ENCODE measurements around the gene SPRY2.

SPRY2 gene

DNA sequence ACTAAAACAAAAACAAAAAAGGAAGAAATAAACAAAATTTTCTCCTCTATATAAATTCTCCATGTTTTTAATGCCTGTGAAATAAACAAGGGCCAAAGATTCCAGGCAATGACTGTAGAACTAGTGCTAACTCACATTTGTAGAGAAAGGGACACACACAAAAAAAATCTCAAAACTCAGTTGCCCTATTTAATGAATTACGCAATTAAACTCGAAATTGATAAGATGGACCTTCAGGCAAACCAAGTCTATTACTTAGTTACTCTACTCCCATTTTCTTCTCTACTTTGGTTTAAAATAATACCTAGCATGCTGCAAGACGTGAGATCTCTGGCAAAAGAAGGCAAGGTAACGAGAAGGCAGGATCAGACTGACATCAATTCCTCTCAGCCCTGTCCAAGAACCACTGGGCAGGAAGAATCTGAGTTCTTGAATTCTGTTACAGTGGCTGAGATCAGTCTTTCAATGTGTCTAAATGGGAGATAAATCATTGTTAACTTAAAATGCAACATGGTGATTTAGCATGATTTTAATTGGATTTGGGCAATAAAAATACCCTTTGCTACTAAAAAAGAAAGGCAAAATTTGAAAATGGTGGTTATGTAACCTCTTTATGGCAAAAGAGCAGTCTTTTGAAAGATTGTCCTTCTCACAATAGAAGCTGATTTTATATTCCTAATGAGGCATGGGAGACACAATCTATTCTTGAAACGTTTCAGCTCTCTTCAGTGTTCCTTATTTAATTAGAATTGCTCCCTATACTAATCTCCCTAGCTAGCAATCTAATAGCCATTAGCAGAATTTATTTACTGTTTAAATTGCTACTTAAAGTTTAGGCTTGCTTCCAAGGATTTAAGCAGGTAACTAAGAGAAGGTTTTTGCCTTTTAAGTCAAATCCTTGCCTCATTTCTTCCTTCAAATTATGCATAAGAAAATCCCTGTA is 25.9 kb downstream of the SPRY2 start:
- no peak overlapping the region for H3K27ac ChIP-seq
- DNase-seq (ENCODE audit: low read depth, low spot score), result no peak

DNA sequence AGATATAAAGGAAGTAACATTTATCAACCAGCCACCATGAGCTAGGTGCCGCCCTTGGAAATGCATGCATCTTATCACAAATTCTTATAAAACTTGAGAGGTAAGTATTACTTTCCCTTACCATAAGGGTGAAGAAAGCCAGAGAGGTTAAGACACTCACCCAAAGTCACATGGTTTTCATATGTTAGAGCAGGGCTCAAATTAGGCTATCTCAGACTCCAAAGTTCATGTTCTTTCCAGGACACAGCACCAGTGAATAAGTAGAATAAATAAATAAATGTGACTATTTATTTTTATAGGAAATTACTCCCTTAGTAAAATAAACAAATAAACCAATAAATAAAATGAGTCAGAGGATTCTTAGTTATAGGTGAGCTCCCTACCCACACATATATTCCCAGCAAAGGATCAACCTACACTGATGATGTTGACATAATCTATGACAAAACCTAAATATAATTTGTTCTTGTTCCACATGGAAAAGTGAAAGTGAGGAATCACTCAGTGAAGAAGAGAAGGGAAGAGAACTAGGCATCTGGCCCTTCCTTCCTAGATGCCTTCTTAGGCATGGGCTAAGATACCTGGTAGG is 27.2 kb downstream of the SPRY2 start:
- DNase-seq (ENCODE audit: low read depth, low spot score), result no peak
- no peak overlapping the region for H3K27ac ChIP-seq

DNA sequence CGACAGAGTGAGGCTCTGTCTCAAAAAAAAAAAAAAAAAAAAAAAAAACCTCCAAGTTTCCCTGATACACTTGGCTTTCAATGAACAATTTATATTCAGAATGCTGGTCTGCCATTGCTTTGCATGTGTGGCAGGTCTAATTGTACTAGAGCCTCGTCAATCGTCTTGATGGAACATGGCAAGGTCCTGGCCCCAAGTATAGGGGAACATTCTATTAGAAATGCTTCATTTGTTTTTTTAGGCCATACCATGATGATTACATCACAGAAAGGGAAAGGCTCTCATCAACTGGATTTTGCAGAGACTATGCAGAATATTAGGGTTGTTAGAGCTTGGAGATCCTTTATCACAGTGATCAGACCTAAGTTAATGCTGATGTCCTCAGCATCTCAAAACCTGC is 28.0 kb downstream of the SPRY2 start:
- no peak for DNase-seq (ENCODE audit: low read depth, low spot score)
- H3K27ac ChIP-seq, result no peak overlapping the region

DNA sequence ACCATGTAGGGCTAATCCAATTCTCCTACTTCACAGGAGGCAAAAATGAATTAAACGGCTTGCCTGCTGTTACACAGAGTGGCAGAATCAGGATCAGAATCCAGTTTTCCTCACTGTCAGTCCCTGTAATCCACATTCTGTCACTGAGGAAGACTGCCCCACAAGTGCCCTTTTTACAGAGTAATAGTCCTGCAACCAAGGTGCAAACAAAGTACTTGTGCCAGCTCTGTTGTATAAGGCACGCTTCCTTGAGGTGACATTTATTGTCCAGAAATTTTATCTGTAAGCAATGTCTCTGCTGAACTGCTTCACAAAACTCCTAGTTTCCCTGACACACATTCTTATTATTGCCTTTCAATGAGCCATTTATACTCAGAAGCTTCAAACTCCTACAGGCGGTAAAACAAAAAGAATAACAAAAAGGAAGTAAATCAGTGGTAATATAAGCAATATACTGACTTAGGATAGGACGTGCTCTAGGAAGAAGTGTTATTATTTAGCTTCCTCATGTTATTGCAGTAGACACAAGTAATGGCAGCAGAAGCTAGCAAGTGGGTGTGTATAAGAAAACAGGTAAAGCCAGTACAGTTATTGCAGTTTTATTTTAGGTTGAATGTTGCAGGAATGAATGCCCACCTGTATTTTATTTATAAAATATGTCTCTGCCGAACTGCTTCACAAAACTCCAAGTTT is 28.8 kb downstream of the SPRY2 start:
- DNase-seq (ENCODE audit: low read depth, low spot score), result no peak
- H3K27ac ChIP-seq, result no peak overlapping the region

DNA sequence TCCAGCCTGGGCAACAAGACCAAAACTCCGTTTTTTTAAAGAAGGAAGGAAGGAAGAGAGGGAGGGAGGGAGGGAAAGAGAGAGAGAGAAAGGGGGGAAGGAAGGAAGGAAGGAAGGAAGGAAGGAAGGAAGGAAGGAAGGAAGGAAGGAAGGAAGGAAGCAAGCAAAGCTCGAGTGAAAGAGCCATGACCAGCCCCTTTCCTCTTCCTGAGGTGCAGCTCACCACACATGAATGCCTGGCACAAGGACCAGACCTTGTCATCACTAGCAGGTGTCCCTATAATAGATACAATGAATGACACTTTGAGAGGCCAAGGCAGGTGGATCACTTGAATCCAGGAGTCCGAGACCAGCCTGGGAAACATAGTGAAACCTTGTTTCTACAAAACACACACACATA is 31.0 kb downstream of the SPRY2 start:
- H3K27ac ChIP-seq, result no peak overlapping the region
- DNase-seq (ENCODE audit: low read depth, low spot score), result no peak

DNA sequence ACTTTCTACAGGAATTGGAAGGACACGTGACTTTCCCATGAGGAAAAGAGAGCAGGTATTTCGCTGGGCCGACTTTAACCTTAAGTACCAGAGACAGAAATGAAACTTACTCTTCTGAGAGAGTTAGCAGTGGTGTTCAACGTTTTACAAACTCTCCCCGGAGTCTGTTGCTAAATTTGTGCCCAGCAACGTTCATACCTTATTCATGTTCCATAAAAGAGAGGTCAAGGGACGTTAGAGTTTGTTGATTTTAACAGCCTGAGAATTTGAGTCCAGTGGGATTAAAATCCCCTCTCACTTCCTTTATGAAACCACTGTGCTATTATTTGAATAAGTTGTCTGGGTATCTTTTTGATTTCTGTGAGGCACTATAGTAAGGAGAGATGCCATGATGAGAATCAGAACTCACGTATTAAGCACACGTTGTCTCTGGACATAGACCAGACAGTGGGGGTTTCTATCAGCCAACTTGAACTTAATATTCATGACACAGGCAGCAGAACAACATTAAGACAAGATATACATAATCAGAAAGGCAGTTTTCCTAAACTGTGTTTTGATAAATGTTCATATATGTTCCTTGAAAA is 33.4 kb downstream of the SPRY2 start:
- no peak for DNase-seq (ENCODE audit: low read depth, low spot score)
- H3K27ac ChIP-seq, result no peak overlapping the region

DNA sequence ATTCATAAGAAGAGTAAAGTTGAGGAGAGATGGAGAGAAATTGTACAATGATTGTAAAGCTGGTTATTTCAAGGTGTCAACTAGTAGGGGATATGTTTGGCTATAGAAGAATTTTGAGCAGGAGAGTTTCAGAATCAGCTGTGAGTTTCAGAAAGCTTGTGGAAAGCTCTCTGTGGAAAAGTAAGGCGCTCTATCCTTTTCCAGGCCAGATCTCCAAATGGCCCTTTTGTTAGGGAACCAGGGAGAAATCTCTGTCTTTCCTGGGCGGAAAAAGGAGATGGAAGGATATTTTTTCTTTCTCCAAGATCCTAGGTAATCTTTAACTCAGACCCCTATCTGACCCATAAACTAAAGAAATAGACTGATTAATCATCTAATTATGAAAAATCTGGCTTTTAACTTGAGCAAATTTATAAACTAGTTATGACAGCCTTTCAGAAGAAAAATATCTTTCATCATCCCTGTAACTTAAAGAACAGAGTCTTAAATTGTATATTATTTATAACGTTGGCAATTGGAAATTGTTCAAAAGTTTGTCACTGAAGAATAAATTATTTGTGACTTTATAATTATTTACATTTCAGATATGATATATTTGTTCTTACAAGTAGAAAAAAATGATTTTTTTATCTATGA is 34.5 kb downstream of the SPRY2 start:
- no peak overlapping the region for H3K27ac ChIP-seq
- DNase-seq (ENCODE audit: low read depth, low spot score), result no peak

DNA sequence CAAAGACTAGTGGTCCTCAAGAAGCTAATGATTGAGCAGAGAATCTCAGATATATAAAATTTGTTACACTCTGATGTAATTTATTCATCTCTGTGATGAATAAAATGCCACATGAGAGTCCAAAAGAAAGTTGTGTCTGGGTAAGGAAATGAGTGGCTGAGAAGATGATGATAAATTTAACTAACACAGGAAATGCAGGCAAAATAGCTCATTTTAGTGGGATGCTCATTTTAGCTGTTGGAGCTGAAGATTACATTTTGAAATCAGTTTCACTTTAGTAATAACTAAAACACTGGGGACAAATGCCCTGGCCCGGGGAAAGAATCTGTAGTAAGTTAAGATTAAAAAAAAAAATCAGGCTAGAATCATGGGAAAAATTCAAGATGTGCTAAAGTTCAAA is 35.2 kb downstream of the SPRY2 start:
- no peak overlapping the region for H3K27ac ChIP-seq
- no peak for DNase-seq (ENCODE audit: low read depth, low spot score)

DNA sequence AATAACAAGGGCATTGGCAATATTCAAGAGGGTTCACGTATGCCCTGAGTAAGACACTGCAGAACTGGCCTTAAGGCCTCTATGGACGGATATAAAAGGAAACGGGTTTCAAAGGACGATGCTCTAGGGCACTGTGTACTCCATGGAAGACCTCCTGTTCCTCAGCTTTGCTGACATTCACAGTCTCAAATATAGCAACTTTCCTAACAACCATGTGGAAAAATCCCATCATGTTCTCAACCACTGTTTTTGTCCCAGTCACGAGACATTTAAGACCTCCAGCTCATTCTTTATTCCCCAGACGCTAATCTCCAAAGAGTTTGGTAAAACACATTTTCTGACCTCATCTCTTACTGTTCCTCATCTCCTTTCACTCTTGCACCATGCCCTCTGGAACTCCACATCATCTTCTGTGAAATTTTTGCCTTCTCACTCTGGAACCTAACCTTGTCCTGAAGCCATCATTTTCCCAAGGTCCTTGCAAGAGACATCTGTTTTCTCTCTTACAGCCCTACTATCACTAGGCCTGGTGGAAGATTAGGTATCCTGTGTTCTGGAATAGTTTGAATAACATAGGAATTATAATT is 37.6 kb downstream of the SPRY2 start:
- no peak overlapping the region for H3K27ac ChIP-seq
- DNase-seq (ENCODE audit: low read depth, low spot score), result no peak

DNA sequence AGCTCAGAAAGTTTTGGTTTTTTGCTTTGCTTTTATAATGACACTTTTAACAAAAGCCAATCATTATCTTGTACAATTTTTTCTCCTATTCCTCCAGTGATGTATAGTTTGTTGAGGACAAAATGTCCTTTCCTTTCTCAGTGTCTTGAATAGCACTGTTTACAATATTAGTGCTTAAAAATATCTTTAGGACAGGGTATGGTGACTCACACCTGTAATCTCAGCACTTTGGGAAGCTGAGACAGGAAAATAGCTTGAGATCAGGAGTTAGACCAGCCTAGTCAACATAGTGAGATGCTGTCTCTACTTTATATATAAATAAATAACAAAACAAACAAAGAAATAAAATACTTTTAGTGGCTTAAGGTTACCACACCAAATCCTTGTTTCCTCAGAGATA is 41.9 kb downstream of the SPRY2 start:
- H3K27ac ChIP-seq, result no peak overlapping the region
- no peak for DNase-seq (ENCODE audit: low read depth, low spot score)

DNA sequence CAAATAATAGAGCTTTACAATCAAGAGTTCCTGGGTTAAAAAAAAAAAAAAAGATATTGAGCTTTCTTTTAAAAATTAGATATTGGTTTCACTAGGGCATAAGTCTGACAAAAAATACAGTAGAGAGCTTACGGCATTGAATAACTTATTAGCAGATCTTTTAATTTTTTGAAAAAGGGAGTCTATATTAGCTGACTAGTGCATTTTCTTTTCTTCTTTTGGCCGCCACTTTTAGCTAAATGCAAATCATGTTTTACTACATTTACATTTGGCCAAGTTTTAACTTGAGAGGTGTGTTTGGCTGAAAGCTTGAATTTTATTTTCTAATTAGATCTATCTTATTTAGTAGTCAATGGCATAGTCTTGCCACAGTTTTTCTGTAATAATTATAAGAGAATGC is 43.4 kb downstream of the SPRY2 start:
- no peak for DNase-seq (ENCODE audit: low read depth, low spot score)
- no peak overlapping the region for H3K27ac ChIP-seq

DNA sequence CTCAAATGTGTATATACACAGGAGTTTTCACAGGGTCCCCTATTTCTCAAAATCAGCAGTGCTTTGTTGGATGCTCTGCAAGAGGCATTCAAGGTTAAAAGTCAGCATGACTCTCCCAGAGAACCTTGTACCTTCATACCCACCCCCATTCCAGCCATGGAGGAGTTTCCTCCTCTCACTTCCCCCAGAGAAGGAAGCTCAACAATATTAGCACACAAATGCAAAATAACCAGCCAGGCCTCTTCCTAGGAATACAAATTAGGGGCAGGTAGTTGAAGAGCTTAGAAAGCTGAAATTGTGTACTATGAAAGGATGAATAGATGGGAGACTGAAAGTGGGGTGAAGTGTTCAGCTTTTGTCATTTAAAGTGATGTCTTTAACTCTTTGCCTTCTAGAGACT is 43.8 kb downstream of the SPRY2 start:
- DNase-seq (ENCODE audit: low read depth, low spot score), result no peak
- no peak overlapping the region for H3K27ac ChIP-seq

DNA sequence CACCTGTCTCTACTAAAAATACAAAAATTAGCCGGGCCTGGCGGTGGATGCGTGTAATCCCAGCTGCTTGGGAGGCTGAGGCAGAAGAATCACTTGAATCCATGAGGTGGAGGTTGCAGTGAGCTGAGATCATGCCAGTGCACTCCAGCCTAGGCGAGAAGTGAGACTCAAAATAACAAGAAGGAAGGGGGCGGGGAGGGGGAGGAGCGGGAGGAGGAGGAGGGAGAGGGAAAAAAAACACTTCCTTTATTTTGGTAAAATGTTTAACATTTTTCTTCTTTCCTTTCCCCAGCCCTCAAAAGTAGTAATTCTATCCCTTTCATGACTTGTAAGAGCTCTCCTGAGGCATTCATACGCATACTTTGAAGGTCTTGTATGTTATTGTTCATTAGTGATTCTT is 44.3 kb downstream of the SPRY2 start:
- no peak overlapping the region for H3K27ac ChIP-seq
- DNase-seq (ENCODE audit: low read depth, low spot score), result no peak

DNA sequence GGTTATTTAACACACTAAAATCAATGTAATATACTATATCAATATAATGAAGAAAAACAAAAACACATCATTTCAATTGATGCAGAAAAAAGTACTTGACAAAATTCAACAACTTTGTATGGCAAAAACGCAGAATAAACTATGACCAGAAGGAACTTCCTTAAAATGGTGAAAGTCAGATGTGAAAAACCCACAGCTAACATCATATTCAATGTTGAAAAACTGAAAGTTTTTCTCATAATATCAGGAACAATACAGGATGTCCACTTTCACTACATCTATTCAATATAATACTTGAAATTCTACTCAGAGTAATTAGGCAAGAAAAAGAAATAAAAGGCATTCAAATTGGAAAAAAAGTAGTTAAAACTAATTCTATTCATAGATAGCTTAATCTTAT is 50.3 kb downstream of the SPRY2 start:
- no peak overlapping the region for H3K27ac ChIP-seq
- no peak for DNase-seq (ENCODE audit: low read depth, low spot score)

Data from epithelial cell of prostate (primary cell).